Activated T-cell treated with anti-CD3 and anti-CD28 coated beads, Interleukin-2, amount 50 U/mL, for 4 hours (primary cell): ENCODE measurements around the gene HOXA9. TPM values are rescaled to one million over a fixed set of nuclear protein-coding genes. Genes with fewer than 3 reads are reported as not detected.

Source experiments
- ATAC-seq, 2 donors: fragments of 200-7000 bp; cut with Tn5 transposase; one replicate each; pipeline ENCODE4 v1.10.0; 2021
- DNase-seq: peaks from one replicate; pipeline ENCODE4 v3.0.0-alpha.2; 2020
- H3K27me3 Mint-ChIP-seq: one replicate; pipeline ENCODE4 v1.8.0; 2021; ENCODE audit warnings: low read depth, mixed read lengths
- H3K36me3 Mint-ChIP-seq: one replicate; pipeline ENCODE4 v1.8.0; 2022; ENCODE audit warnings: mixed read lengths; ENCODE audit not compliant: insufficient read depth
- H3K4me1 Mint-ChIP-seq: one replicate; pipeline ENCODE4 v1.8.0; 2021; ENCODE audit warnings: low read depth, mixed read lengths
- H3K4me3 Mint-ChIP-seq: one replicate; pipeline ENCODE4 v1.8.0; 2021; ENCODE audit warnings: mild to moderate bottlenecking, moderate library complexity, mixed read lengths
- H3K9me3 Mint-ChIP-seq: one replicate; pipeline ENCODE4 v1.8.0; 2021; ENCODE audit warnings: mixed read lengths
- total RNA-seq, 3 donors: library from RNA; stranded (reverse); gene quantifications; one replicate each; pipeline ENCODE4 v1.2.1, GENCODE V29; 2021

HOXA9 gene
- total RNA-seq, 3 donors from 2014 or later = 0.28 to 0.76 TPM; not detected in 1

- DNase-seq (no peak), ATAC-seq (no peak)
- peaks cover 23% of the 10 kb centered on the region for H3K4me1 Mint-ChIP-seq
These were observed 4.1 kb downstream of the HOXA9 start for GRCh38 chr7:27161214-27161720.

GRCh38 chr7:27160546-27161213, 4.7 kb downstream of the HOXA9 start:
- no peaks in the 10 kb centered on the region for H3K9me3 Mint-ChIP-seq
- peak; percentile 88 for DNase-seq
- no peaks in the 10 kb centered on the region for H3K36me3 Mint-ChIP-seq
- peaks cover 77% of the 10 kb centered on the region for H3K27me3 Mint-ChIP-seq
- peak overlapping the region; percentile 73 for H3K4me3 Mint-ChIP-seq
- peaks cover 24% of the 10 kb centered on the region for H3K4me1 Mint-ChIP-seq
- ATAC-seq = peak; percentile 65 to 76

More at GRCh38 chr7:27161214-27161720, 4.1 kb downstream of the HOXA9 start:
- Mint-ChIP-seq H3K27me3 (peaks cover 77% of the 10 kb centered on the region), H3K4me3 (peak overlapping the region; percentile 73), H3K36me3 (no peaks in the 10 kb centered on the region), H3K9me3 (no peaks in the 10 kb centered on the region)

GRCh38 chr7:27160145-27160545, 5.2 kb downstream of the HOXA9 start:
- Mint-ChIP-seq H3K36me3 (no peaks in the 10 kb centered on the region), H3K9me3 (no peaks in the 10 kb centered on the region), H3K4me1 (peaks cover 27% of the 10 kb centered on the region), H3K4me3 (peak overlapping the region; percentile 46), H3K27me3 (peaks cover 79% of the 10 kb centered on the region)
- ATAC-seq = peak; percentile 25 to 32
- DNase-seq = no peak

GRCh38 chr7:27159266-27160144, 5.8 kb downstream of the HOXA9 start:
- Mint-ChIP-seq H3K9me3 (no peaks in the 10 kb centered on the region), H3K4me1 (peaks cover 30% of the 10 kb centered on the region), H3K27me3 (peaks cover 82% of the 10 kb centered on the region), H3K4me3 (peak overlapping the region; percentile 46), H3K36me3 (no peaks in the 10 kb centered on the region)
- DNase-seq (no peak), ATAC-seq (no peak)

GRCh38 chr7:27158436-27159265, 6.7 kb downstream of the HOXA9 start:
- no peaks in the 10 kb centered on the region for H3K9me3 Mint-ChIP-seq
- ATAC-seq (no peak), DNase-seq (no peak)
- H3K4me3 Mint-ChIP-seq = no peak overlapping the region
- no peaks in the 10 kb centered on the region for H3K36me3 Mint-ChIP-seq
- peaks cover 37% of the 10 kb centered on the region for H3K4me1 Mint-ChIP-seq
- peaks cover 81% of the 10 kb centered on the region for H3K27me3 Mint-ChIP-seq

- ATAC-seq (no peak), DNase-seq (no peak)
- Mint-ChIP-seq H3K9me3 (no peaks in the 10 kb centered on the region), H3K4me3 (peak overlapping the region; percentile 52), H3K4me1 (peaks cover 38% of the 10 kb centered on the region), H3K36me3 (no peaks in the 10 kb centered on the region), H3K27me3 (peaks cover 82% of the 10 kb centered on the region)
These were observed 7.5 kb downstream of the HOXA9 start for GRCh38 chr7:27157702-27158431.

- peaks cover 38% of the 10 kb centered on the region for H3K4me1 Mint-ChIP-seq
- ATAC-seq = no peak
These were observed 8.2 kb downstream of the HOXA9 start for GRCh38 chr7:27156916-27157701.

GRCh38 chr7:27156508-27156898, 8.8 kb downstream of the HOXA9 start, which contains the start of gene HOXA7:
Gene HOXA7 (minus strand): TSS chr7:27156675. CDS start chr7:27156545, 130 bp downstream.
- Mint-ChIP-seq H3K9me3 (no peaks in the 10 kb centered on the region), H3K4me1 (peaks cover 44% of the 10 kb centered on the region), H3K27me3 (peaks cover 86% of the 10 kb centered on the region), H3K36me3 (no peaks in the 10 kb centered on the region), H3K4me3 (peak within 1 kb of the TSS; percentile 46)
- DNase-seq (no peak), ATAC-seq (no peak)

More at GRCh38 chr7:27156916-27157701, 8.2 kb downstream of the HOXA9 start:
- Mint-ChIP-seq H3K27me3 (peaks cover 83% of the 10 kb centered on the region), H3K9me3 (no peaks in the 10 kb centered on the region), H3K4me3 (no peak overlapping the region), H3K36me3 (no peaks in the 10 kb centered on the region)
- DNase-seq = no peak

- Mint-ChIP-seq H3K9me3 (no peaks in the 10 kb centered on the region), H3K4me3 (peak overlapping the region; percentile 46), H3K4me1 (peaks cover 46% of the 10 kb centered on the region), H3K36me3 (no peaks in the 10 kb centered on the region), H3K27me3 (peaks cover 88% of the 10 kb centered on the region)
- DNase-seq (no peak), ATAC-seq (peak in 1 of 2 donors; percentile 11)
These were observed 9.4 kb downstream of the HOXA9 start for GRCh38 chr7:27155816-27156507.

GRCh38 chr7:27154901-27155815, 10.2 kb downstream of the HOXA9 start:
- peak overlapping the region; percentile 48 for H3K4me3 Mint-ChIP-seq
- H3K9me3 Mint-ChIP-seq = no peaks in the 10 kb centered on the region
- ATAC-seq (peak in 1 of 2 donors; percentile 12), DNase-seq (peak; percentile 57)
- no peaks in the 10 kb centered on the region for H3K36me3 Mint-ChIP-seq
- peaks cover 50% of the 10 kb centered on the region for H3K4me1 Mint-ChIP-seq
- peaks cover 92% of the 10 kb centered on the region for H3K27me3 Mint-ChIP-seq

GRCh38 chr7:27154369-27154768, 11.0 kb downstream of the HOXA9 start:
- H3K27me3 Mint-ChIP-seq = peaks cover 92% of the 10 kb centered on the region
- peaks cover 48% of the 10 kb centered on the region for H3K4me1 Mint-ChIP-seq
- H3K36me3 Mint-ChIP-seq = no peaks in the 10 kb centered on the region
- no peak for DNase-seq
- no peak overlapping the region for H3K4me3 Mint-ChIP-seq
- ATAC-seq = no peak
- H3K9me3 Mint-ChIP-seq = no peaks in the 10 kb centered on the region
